ENCODE measurements around the gene SELENOH. TPM values are rescaled to one million over a fixed set of nuclear protein-coding genes. Genes with fewer than 3 reads are reported as not detected.

Gene SELENOH
- total RNA-seq, 1 experiment from 2014 or later: 84.5 TPM

DNA sequence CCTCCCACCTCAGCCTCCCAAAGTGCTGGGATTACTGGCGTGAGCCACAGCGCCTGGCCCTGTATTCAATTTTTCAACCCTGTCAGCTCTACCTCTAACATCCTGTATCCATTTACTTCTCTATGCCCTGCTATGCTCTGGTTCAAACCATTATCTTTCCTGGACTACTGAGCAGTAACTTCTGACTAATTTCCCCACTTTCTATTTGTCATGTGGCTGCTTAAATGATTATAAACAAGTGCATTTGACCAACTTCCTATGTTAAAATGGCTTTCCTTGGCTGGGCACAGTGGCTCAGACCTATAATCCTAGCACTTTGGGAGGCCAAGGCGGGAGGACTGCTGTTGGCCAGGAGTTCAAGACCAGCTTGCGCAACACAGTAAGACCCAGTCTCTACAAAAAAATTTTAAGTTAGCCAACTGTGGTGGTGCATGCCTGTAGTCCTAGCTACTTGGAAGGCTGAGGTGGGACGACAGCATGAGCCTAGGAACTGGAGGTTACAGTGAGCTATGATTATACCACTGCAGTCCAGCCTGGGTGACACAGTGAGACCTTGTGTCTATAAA, 31.4 kb upstream of the SELENOH start:
- ChIA-PET POLR2A (interaction anchor here (0.6 to 3.1 kb wide), 7 partner anchors 11 to 372 kb away, joined by 3 to 23 read pairs (median 3); partner anchors contain the start of genes CTNND1 and SELENOH), CTCF (interaction anchor here (0.6 to 1.9 kb wide), 10 partner anchors 11 to 867 kb away, joined by 3 to 11 read pairs (median 4); no protein-coding TSS in a partner anchor)
- no peak overlapping the region for H3K4me3 Mint-ChIP-seq (ENCODE audit: unreplicated experiment)
- DNase-seq (ENCODE audit: unreplicated experiment): no peak
- TF ChIP-seq, protein P1, sequence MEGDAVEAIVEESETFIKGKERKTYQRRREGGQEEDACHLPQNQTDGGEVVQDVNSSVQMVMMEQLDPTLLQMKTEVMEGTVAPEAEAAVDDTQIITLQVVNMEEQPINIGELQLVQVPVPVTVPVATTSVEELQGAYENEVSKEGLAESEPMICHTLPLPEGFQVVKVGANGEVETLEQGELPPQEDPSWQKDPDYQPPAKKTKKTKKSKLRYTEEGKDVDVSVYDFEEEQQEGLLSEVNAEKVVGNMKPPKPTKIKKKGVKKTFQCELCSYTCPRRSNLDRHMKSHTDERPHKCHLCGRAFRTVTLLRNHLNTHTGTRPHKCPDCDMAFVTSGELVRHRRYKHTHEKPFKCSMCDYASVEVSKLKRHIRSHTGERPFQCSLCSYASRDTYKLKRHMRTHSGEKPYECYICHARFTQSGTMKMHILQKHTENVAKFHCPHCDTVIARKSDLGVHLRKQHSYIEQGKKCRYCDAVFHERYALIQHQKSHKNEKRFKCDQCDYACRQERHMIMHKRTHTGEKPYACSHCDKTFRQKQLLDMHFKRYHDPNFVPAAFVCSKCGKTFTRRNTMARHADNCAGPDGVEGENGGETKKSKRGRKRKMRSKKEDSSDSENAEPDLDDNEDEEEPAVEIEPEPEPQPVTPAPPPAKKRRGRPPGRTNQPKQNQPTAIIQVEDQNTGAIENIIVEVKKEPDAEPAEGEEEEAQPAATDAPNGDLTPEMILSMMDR (IDR thresholded peaks at IDR 0.05; ENCODE audit: unreplicated experiment): no peak
- no peak overlapping the region for H3K27ac Mint-ChIP-seq (ENCODE audit: low read depth, unreplicated experiment)
- peaks cover 22% of the 10 kb centered on the region for H3K4me1 Mint-ChIP-seq (ENCODE audit: insufficient read depth, unreplicated experiment)
- BruUV-seq (replicated peaks): no TSS peak
- peaks cover 24% of the 10 kb centered on the region for H3K36me3 Mint-ChIP-seq (ENCODE audit: insufficient read depth, unreplicated experiment)
- H3K9me3 Mint-ChIP-seq (ENCODE audit: unreplicated experiment): no peaks in the 10 kb centered on the region
- intact Hi-C loops (cut with micrococcal nuclease): loop anchor here (5.0 kb wide), 1 partner anchor 143 kb away; the partner anchor contains the start of gene UBE2L6
- H3K27me3 Mint-ChIP-seq (ENCODE audit: insufficient read depth, unreplicated experiment): no peaks in the 10 kb centered on the region

DNA sequence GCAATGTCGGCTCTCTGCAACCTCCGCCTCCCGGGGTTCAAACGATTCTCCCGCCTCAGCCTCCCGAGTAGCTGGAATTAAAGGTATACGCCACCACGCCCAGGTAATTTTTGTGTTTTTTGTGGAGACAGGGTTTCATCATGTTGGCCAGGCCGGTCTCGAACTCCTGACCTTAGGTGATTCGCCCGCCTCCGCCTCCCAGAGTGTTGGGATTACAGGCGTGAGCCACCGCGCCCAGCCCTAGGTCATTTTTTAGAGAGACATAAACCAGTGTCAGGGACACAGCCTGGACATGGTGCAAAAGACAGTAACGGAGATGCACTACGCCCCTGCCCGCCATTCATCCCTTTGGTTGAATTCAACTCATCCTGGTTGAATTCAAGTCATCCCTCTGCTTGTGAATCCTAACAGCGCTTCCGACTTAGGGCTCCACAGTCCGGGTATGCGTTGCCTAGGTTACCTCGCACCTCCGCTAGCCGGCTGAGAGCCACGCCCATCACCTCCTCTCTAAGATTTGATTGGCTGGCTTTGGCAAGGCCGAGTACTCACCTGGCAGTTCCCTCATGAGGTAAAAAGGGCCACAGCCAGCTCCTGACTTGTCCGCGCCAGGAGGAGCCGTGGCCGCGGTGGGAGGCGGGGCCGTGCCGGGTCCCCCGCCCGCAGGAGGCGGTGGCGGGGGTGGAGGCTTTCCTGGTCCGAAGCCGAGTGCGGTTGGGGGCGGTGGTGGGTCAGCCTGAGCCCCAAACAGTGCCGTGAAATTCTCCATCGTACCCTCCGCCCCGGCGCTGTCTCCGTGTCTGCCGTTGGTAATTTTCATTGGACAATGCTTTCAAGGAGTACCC, 29.7 kb upstream of the SELENOH start, which contains the start of gene MED19:
Gene MED19, minus strand, starts transcription at position 802 of the 842 bp plus-strand sequence. Its CDS starts 36 bp downstream, at position 766.
- POLR2A ChIA-PET: interaction anchor here (0.5 to 3.9 kb wide), 34 partner anchors 9 to 873 kb away, joined by 3 to 42 read pairs (median 6); partner anchors contain the start of genes CLP1, CTNND1, SELENOH and TIMM10
- peaks cover 22% of the 10 kb centered on the region for H3K4me1 Mint-ChIP-seq (ENCODE audit: insufficient read depth, unreplicated experiment)
- H3K36me3 Mint-ChIP-seq (ENCODE audit: insufficient read depth, unreplicated experiment): peaks cover 13% of the 10 kb centered on the region
- intact Hi-C loops (cut with micrococcal nuclease): loop anchor here (1.0 to 5.0 kb wide), 3 partner anchors 43 to 144 kb away; partner anchors contain the start of genes UBE2L6 and ZDHHC5
- no peaks in the 10 kb centered on the region for H3K27me3 Mint-ChIP-seq (ENCODE audit: insufficient read depth, unreplicated experiment)
- TSS peak; percentile 71 for BruUV-seq (replicated peaks)
- peak within 1 kb of the TSS; percentile 90 for H3K4me3 Mint-ChIP-seq (ENCODE audit: unreplicated experiment)
- H3K9me3 Mint-ChIP-seq (ENCODE audit: unreplicated experiment): no peaks in the 10 kb centered on the region
- peak; percentile 91 for DNase-seq (ENCODE audit: unreplicated experiment)
- peak within 1 kb of the TSS; percentile 81 for H3K27ac Mint-ChIP-seq (ENCODE audit: low read depth, unreplicated experiment)
- CTCF ChIA-PET: interaction anchor here (0.7 to 3.6 kb wide), 6 partner anchors 49 to 939 kb away, joined by 3 to 25 read pairs (median 3); no protein-coding TSS in a partner anchor
- TF ChIP-seq, protein P1 (IDR thresholded peaks at IDR 0.05; ENCODE audit: unreplicated experiment): no peak

DNA sequence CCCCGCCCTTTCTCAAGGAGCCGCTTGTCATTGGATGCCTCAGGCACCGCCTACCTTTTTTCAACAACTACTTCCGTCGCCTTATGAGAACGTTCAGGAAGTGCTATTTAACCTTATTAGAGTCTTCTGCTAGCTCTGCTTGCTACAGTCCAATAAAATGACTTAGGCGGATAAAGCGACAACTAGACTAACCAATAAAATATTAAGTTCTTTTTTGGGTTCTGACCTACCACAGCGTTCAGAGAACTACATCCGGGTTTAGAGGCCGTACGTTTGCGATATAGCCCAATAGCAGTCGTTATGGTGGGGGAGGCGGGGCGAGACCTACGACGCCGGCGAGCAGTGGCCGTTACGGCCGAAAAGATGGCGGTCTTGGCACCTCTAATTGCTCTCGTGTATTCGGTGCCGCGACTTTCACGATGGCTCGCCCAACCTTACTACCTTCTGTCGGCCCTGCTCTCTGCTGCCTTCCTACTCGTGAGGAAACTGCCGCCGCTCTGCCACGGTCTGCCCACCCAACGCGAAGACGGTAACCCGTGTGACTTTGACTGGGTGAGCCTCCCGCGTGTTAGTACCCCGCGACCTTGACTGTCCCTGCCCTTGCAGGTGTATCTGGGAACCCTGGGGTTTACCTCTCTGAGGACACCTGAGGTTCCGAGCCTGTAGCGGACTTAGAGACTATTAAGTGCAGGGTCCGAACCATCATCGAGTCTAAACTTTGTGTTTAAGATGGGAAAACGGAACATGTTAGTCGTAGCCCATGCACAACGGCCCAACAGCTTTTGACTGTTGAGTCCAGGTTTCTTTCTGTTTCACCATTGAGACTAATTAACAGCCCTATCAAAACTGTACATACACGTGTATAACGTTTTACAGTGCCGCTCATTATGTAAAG, 28.8 kb upstream of the SELENOH start, which contains the start of gene TMX2:
Gene TMX2, plus strand, starts transcription at position 338 of the 895 bp plus-strand sequence. Its CDS starts 26 bp downstream, at position 364.
- Mint-ChIP-seq H3K36me3 (ENCODE audit: insufficient read depth, unreplicated experiment) (peaks cover 14% of the 10 kb centered on the region), H3K4me3 (ENCODE audit: unreplicated experiment) (peak within 1 kb of the TSS; percentile 90), H3K27ac (ENCODE audit: low read depth, unreplicated experiment) (peak within 1 kb of the TSS; percentile 81), H3K27me3 (ENCODE audit: insufficient read depth, unreplicated experiment) (no peaks in the 10 kb centered on the region), H3K4me1 (ENCODE audit: insufficient read depth, unreplicated experiment) (peaks cover 22% of the 10 kb centered on the region), H3K9me3 (ENCODE audit: unreplicated experiment) (no peaks in the 10 kb centered on the region)
- peak; percentile 99 for DNase-seq (ENCODE audit: unreplicated experiment)
- TF ChIP-seq, protein P1 (IDR thresholded peaks at IDR 0.05; ENCODE audit: unreplicated experiment): no peak
- ChIA-PET POLR2A (interaction anchor here (0.6 to 3.9 kb wide), 43 partner anchors 9 to 1427 kb away, joined by 3 to 42 read pairs (median 5); partner anchors contain the start of genes CLP1, CTNND1, SELENOH and TIMM10), CTCF (interaction anchor here (0.5 to 3.6 kb wide), 6 partner anchors 18 to 768 kb away, joined by 3 to 25 read pairs (median 3); no protein-coding TSS in a partner anchor)
- BruUV-seq (replicated peaks): TSS peak; percentile 66
- intact Hi-C loops (cut with micrococcal nuclease): loop anchor here (1.0 to 5.0 kb wide), 3 partner anchors 44 to 145 kb away; partner anchors contain the start of genes UBE2L6 and ZDHHC5
